ENCODE results near the gene PRDM16.

GRCh38 chr1:3427711-3428704 lies 359.0 kb downstream of the PRDM16 start:
- TF ChIP-seq CTCF (conservative IDR thresholded peaks at IDR 0.05; ENCODE audit: low read length), result no peak
- TF ChIP-seq EZH2phosphoT487 (IDR thresholded peaks at IDR 0.05; ENCODE audit: borderline replicate concordance), result no peak
